HEK293T (cell line): Measurements from ENCODE around the gene FZD10.

Experiments
- ELF4 ChIP-seq: fragments of 450-650 bp; IDR thresholded peaks from 2 replicates; pipeline ENCODE4 v1.6.1; 2017; ENCODE audit warnings: antibody characterized with exemption
- FOXK2 ChIP-seq: fragments of 450-650 bp; IDR thresholded peaks from 2 replicates; pipeline ENCODE4 v1.6.1; 2016; ENCODE audit warnings: mild to moderate bottlenecking
- FOXM1 ChIP-seq: fragments of 450-650 bp; IDR thresholded peaks from 2 replicates; pipeline ENCODE4 v1.6.1; 2017; ENCODE audit warnings: mild to moderate bottlenecking, borderline replicate concordance
- L3MBTL2 ChIP-seq: fragments of 450-650 bp; conservative IDR thresholded peaks from 2 replicates; pipeline ENCODE4 v1.6.1; 2016; ENCODE audit warnings: mild to moderate bottlenecking
- LEF1 ChIP-seq: fragments of 450-650 bp; IDR thresholded peaks from 2 replicates; pipeline ENCODE4 v1.6.1; 2017; ENCODE audit warnings: mild to moderate bottlenecking, borderline replicate concordance
- PKNOX1 ChIP-seq: fragments of 450-650 bp; IDR thresholded peaks from 2 replicates; pipeline ENCODE4 v1.6.1; 2016
- ZNF384 ChIP-seq: fragments of 450-650 bp; IDR thresholded peaks from 2 replicates; pipeline ENCODE4 v1.6.1; 2016

- TF ChIP-seq ELF4 (no peak), PKNOX1 (no peak), FOXM1 (no peak), L3MBTL2 (no peak), LEF1 (no peak), ZNF384 (no peak), FOXK2 (no peak)
These were observed 50.2 kb downstream of the FZD10 start for GRCh38 chr12:130212384-130212989.
